Amniotic epithelial cell (primary cell): ENCODE data around the gene MYH11.
"Not testable (repeated sequence)": the region's sequence is repeated elsewhere in the genome, so short reads cannot be mapped to it uniquely, and the experiment has no call there.

Source experiments
- DNase-seq: peaks from one replicate; pipeline ENCODE4 v3.0.0-alpha.2; 2010; ENCODE audit warnings: low read depth

MYH11 gene

DNA sequence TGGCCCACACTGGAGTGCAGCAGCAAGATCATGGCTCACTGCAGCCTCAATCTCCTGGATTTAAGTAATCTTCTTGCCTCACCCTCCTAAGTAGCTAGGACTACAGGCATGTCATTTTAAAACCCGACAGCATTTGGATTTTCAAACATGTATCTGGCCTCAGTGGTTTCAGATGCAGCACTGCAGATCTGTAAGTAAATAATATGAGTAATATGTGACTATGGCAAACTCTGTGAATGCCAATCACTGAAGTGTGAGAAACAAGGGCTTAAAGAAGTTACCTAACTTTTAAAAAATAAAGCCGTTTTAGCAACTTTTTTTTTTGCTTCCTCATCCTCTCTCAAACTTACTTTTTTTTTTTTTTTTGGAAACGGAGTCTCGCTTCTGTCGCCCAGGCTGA lies 19.7 kb upstream of the MYH11 start:
- no peak for DNase-seq

DNA sequence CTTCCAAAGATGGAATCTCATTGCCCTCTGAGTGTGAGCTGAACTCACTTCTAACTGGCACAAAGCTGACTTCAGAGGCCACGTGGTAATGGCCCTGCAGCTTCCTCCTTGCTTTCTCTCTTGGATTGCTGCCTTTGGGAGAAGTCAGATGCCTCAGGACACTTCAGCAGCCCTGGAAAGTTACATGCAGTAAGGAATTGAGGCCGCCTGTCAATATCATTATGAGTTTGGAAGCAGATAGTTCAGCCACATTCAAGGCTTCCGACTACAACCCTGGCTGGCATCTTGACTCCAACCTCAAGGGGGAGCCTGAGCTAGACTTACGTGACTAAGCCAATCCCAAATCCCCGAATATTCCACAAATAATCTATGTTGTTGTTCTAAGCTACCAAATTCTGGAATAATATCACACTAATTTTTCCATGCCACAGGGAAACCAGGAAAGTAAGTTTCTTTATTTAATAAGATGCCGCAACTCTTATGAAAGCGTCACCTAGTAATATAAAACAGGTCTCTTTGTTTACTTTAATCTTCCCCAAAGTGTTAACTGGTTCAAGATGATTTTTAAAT lies 18.0 kb upstream of the MYH11 start:
- peak; percentile 73 for DNase-seq

GRCh38 chr16:15873737-15874136 lies 16.9 kb upstream of the MYH11 start:
- DNase-seq = no peak

DNA sequence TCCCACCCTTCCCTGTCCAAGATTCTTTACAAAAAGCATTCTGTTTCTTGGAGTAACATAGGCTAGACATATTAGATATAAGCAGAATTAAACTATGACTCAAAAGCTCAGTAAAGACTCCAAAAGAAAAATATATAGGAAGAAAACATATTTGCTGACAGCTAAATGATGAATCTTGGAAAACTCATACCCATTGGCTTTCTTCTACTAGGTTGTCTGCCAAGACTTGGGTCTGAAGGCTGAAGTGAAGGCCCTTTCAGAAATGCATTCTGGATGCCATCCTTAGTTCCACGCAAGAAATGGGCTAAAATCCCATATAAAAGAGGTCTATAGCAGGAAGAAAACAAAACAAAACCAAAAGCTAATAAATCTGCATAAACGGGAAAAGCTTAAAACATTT lies 16.5 kb upstream of the MYH11 start:
- DNase-seq = no peak

DNA sequence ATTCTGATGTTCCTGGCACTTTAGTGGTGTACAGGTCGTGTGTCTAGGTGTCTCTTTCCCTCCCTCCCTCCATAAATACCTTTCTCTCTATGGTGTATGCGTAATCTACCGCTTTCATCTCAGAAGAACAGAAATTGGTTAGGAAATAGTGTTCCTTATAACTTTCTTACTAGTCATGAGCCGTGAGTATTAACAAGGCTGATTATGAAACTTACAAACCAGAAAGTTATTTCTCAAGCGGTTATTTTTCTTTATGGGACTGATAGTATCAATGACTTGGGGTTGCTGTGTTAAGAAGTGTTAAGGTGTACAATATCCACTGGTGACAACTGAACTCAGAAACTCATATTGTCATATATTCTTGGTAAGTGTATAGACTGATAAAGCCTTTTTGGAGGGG lies 13.2 kb upstream of the MYH11 start:
- peak; percentile 50 for DNase-seq

- no peak for DNase-seq
These were observed 9.6 kb upstream of the MYH11 start for GRCh38 chr16:15866451-15866850.

GRCh38 chr16:15865742-15866141 lies 8.9 kb upstream of the MYH11 start:
- DNase-seq = no peak

- no peak for DNase-seq
These were observed 8.1 kb upstream of the MYH11 start for GRCh38 chr16:15864939-15865338.

DNA sequence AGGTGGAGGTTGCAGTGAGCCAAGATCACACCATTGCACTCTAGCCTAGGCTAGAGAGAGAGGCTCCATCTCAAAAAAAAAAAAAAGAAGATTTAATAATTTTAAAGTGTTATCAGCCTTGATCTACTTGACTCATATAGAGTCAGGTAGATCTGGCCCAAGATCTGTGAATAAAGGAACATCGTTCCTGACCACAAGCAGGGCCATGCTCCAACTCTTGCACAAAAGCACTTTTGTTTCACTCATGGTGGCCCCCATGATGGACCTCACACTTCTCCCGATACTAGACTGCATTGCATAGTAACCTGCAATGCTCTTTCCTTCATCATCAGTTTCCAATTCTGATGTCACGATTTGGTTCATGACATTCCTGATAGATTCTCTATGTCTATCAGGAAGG lies 5.2 kb upstream of the MYH11 start:
- DNase-seq = no peak

DNA sequence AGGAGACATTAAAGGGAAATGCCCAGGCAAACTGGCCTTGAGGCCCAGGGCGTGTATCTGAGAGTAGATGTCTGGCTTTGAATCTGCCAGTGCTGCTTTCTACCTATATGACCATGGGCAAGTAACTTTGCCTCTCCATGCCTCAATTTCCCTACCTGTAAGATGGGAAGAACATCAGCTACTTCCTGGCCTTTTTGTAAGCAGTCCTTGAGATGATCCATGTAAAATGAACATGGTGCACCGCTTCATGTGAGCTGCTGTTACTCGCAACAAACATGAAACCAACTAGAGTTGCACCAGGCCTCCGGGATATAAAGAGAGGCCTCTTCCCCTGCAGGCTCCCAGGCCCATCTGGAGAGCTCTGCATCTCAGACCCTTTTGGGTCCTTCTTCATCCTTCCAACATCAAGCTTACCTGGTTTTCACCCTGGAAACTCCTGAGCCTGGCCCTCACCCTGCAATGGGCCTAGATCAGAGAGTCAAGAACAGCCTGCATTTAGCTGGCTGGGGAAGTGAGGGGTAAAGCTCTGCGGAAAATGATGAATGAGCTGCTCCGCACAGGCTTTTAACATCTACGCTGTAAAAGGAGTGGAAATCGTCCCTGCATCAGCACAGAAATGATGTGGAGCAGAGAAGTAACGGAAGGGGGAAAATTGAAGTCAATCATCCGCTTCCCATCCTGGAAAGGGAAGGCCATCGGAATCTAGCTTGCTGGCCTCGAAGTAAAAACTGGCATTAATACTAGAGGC lies 2.3 kb upstream of the MYH11 start:
- DNase-seq = no peak

GRCh38 chr16:15857724-15858560 lies 1.1 kb upstream of the MYH11 start:
- peak; percentile 41 for DNase-seq

DNA sequence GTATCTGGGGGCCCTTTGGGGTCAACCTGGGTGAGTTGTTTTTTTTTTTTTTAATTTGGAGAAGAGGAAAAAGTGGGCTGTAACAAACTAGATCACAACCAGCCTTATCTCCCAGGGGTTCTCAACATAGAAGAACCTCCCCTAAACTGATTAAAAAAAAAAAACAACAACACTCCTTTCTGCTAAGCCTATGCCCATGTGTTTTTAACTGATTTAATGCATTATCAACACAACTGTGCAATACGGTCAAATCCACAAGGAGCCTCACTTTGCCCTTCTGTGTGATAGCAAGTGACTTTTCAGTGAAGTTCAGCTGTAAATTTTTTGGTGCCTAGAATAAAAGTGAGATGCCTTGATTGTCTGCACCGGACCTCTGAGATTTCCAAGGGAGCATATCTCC lies 646 bp downstream of the MYH11 start:
- no peak for DNase-seq

DNA sequence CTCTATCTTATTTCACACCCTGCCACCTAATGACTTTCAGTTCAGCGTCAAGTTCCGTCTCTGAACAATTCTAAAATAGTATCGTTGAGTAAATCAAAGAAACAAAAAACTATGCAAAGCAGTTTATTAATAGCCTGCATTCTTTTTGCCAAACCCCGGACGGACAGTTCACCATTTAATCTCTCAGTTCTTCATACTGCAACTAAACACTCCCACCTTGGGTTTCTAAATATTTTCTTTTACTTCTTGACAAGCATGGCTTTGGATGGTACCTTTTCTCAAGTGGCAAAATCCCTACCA lies 1.2 kb downstream of the MYH11 start:
- no peak for DNase-seq

GRCh38 chr16:15854906-15855703 lies 1.7 kb downstream of the MYH11 start:
- no peak for DNase-seq

- no peak for DNase-seq
These were observed 2.8 kb downstream of the MYH11 start for GRCh38 chr16:15854061-15854460.

- DNase-seq = no peak
These were observed 3.8 kb downstream of the MYH11 start for GRCh38 chr16:15853021-15853420.

DNA sequence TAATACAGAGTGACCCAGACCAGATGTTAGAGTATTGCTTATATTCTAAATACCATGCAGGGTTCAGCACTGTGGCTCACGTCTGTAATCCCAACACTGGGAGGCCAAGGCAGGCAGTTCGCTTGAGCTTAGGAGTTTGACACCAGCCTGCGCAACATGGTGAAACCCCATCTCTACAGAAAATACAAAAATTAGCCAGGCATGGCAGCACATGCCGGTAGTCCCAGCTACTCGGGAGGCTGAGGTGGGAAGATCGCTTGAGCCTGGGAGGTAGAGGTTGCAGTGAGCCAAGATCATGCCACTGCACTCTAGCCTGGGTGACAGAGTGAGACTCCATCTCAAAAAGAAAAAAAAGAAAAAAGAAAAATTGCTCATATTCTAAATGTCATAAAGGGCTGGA lies 6.3 kb downstream of the MYH11 start:
- not testable (repeated sequence) for DNase-seq

- no peak for DNase-seq
These were observed 7.4 kb downstream of the MYH11 start for GRCh38 chr16:15849209-15849981.

DNA sequence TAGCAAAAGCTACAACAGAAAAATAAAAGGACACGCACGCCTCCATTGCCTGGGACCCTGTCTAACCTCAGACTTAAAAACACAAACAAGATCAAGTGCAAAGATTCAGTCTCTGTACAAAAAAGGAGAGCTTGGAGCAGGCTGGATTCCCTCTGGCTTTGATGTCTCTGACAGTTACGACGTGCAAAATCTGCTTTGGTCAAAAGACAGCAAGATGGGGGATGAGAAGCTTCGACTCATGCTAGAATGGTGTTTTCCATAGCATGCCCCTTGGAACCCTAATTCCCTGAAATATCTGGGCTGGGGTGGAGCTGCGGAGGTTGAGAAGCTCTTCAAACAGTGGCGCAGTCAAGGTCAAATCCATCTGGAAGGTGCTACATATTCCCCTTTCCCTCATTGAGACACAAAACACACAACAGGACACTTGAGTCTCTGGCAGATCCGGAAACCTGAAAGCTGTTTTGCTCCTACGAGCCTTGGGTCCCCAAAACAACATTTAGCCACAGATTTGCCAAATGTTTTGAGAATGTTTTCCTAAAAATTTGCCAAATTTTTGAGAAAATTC lies 9.1 kb downstream of the MYH11 start:
- no peak for DNase-seq

GRCh38 chr16:15846510-15846909 lies 10.3 kb downstream of the MYH11 start:
- DNase-seq = no peak

GRCh38 chr16:15843635-15844279 lies 13.1 kb downstream of the MYH11 start:
- no peak for DNase-seq
